KOPT-K1 (cell line): ENCODE results near the gene CCT6B.
A peak's percentile ranks its signal among the peaks of the same experiment; 100 is the strongest.
"Not testable (repeated sequence)": the region's sequence is repeated elsewhere in the genome, so short reads cannot be mapped to it uniquely, and the experiment has no call there.

Experiments used
- H3K27ac ChIP-seq: fragments of 200-600 bp; sonication (generic); 2 replicates; pipeline ENCODE4 v1.5.1; 2016; ENCODE audit warnings: antibody characterized with exemption, mild to moderate bottlenecking, low read depth, low read length; ENCODE audit not compliant: poor library complexity, severe bottlenecking
- H3K36me3 ChIP-seq: fragments of 200-600 bp; sonication (generic); 2 replicates; pipeline ENCODE4 v1.5.1; 2017; ENCODE audit warnings: antibody characterized with exemption, mild to moderate bottlenecking, low read length, moderate library complexity; ENCODE audit not compliant: insufficient read depth
- H3K9me3 ChIP-seq: fragments of 200-600 bp; sonication (generic); 2 replicates; pipeline ENCODE4 v1.5.1; 2017; ENCODE audit warnings: antibody characterized with exemption, low read length, mild to moderate bottlenecking; ENCODE audit not compliant: insufficient read depth, poor library complexity, severe bottlenecking

Gene CCT6B, protein sequence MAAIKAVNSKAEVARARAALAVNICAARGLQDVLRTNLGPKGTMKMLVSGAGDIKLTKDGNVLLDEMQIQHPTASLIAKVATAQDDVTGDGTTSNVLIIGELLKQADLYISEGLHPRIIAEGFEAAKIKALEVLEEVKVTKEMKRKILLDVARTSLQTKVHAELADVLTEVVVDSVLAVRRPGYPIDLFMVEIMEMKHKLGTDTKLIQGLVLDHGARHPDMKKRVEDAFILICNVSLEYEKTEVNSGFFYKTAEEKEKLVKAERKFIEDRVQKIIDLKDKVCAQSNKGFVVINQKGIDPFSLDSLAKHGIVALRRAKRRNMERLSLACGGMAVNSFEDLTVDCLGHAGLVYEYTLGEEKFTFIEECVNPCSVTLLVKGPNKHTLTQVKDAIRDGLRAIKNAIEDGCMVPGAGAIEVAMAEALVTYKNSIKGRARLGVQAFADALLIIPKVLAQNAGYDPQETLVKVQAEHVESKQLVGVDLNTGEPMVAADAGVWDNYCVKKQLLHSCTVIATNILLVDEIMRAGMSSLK

DNA sequence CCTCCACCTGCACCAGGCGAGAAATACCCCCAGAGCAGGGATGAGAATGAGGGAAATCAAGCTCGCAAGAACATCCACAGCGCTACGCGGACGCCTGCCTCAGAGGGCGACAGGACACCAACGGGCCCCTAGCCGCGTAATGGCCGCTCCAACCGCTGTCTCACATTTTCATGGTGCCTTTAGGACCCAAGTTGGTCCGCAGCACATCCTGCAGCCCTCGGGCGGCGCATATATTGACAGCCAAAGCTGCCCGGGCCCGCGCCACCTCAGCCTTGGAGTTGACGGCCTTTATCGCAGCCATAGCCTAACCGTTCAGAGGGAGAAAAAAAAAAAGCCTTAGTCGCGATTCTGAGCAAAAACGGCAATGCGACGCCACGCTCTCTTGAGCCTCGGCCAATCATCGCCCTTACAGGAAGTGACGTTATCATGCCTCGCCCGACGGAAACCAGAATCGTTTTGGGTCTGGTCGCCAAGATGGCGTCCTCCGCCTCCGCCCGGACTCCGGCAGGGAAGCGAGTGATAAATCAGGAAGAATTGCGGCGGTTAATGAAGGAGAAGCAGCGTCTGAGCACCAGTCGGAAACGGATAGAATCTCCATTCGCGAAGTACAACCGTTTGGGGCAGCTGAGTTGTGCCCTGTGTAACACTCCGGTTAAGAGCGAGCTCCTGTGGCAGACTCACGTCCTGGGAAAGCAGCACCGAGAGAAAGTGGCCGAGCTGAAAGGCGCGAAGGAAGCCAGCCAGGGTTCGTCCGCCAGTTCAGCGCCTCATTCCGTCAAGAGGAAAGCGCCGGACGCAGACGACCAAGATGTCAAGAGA is at the start of gene CCT6B, which contains the start of gene ZNF830:
Gene CCT6B, minus strand, starts transcription at position 368 of the 819 bp plus-strand sequence. Its CDS starts 67 bp downstream, at position 301.
Gene ZNF830, plus strand, starts transcription at position 448 of the 819 bp plus-strand sequence. Its CDS starts 27 bp downstream, at position 475.
- peak within 1 kb of the TSS; percentile 93 for H3K27ac ChIP-seq
- H3K36me3 ChIP-seq: peaks cover 33% of the 10 kb centered on the region
- H3K9me3 ChIP-seq: no peaks in the 10 kb centered on the region

DNA sequence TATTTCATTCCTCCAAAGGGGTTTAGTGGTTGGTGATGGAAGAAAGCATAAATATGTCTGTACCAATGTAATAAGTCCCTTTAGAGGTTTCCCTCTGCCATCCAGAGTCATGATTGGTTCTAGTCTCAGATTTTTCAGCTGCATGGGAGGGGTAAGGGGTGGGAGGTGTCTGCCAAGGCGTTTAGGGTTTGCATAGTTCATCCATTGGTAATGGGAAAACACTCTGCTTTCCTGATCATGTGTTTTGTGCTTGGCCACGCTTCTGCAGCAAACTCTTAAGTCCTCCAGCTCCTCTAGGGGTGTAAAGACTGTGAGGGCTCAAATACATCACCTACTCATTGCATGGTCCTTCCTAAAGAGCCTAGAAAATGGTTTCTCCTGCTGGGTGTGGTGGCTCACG is 48.8 kb upstream of the CCT6B start:
- Histone ChIP-seq H3K36me3 (peaks cover 26% of the 10 kb centered on the region), H3K27ac (no peak overlapping the region), H3K9me3 (no peaks in the 10 kb centered on the region)

DNA sequence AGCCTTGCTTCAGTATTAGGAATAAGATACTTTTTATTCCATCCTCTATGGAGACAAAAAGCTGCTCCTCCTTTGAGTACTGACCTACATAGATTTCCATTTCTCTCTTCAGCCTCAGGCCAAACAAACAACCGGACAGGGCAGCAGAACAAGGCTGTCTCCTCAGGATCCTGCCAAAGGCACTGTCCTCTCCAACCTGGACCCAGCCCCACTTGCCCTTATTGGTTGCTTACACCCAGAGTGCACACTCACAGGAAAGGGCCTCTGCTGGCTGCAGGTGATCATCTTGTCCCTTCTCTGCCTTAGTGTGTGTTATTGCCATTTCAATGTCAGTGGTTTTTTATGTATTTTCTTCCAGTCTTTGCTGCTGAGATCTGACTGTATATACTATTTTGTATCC is 45.7 kb upstream of the CCT6B start:
- Histone ChIP-seq H3K9me3 (no peaks in the 10 kb centered on the region), H3K36me3 (peaks cover 57% of the 10 kb centered on the region), H3K27ac (no peak overlapping the region)

DNA sequence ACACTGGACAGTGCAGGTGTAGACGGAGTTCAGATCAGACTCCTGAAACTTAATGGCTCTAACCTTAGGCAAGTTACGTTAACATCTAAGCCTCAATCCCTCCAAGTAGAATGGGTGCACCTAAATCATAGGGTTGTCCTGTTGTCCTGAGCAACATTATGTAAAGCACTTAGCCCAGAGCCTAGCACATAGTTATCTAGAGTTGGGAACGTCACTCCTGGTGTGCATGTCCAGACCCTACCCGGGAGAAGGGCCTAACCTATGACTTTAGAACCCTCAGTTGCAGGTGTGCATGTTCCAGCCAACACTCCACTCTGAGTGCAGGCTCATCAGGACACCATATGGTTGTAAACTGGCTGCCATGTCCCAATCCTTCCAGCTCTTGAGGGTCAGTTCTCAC is 45.1 kb upstream of the CCT6B start:
- Histone ChIP-seq H3K27ac (no peak overlapping the region), H3K9me3 (no peaks in the 10 kb centered on the region), H3K36me3 (peaks cover 63% of the 10 kb centered on the region)

DNA sequence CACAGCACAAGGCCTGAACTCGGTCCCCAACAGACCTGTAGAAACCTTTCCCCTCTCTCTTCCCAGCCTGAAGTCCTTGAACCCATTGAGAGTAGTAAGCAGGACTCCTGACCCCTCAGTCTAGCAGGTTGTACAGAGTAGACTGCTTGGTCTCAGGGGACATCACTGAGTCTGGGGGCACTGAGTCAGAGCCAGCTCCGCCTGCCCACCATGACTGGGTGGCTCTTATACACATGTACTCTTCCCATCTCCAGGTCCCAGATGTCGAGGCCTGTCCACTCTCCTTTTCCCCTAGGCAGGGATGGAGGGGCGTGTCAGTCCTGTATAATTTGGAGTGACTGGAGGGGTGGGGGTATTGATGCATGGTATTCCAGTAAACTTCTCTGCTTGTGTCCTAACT is 42.5 kb upstream of the CCT6B start:
- peaks cover 89% of the 10 kb centered on the region for H3K36me3 ChIP-seq

DNA sequence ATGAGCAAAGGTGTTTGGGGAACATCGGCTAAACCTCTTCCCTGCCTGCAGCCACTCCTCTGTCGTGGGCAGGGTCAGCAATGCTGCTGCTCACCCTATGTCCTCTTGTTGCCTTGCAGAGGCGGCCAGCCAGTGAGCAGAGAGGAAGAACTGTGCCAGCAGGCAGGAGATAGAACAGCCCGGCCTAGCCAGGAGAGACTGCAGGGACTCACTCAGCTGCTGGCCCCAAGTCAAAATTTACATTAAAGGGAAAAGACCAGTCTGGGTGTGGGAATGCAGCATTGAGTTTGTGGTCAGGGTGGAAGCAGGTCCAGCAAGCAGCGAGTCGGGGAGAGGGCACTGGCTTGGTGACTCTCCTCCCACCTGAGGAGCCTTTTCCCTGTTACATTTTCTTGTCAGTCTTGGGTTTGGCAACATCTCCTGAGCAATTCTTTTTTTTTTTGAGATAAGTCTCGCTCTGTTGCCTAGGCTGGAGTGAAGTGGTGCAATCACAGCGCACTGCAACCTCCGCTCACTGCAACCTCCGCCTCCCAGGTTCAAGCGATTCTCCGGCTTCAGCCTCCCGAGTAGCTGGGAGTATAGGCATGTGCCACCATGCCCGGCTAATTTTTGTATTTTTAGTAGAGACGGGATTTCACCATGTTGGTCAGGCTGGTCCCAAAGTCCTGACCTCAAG is 41.8 kb upstream of the CCT6B start:
- no peak overlapping the region for H3K27ac ChIP-seq
- H3K36me3 ChIP-seq: peaks cover 93% of the 10 kb centered on the region
- H3K9me3 ChIP-seq: no peaks in the 10 kb centered on the region

More for the DNA sequence above, 42.5 kb upstream of the CCT6B start:
- Histone ChIP-seq H3K27ac (no peak overlapping the region), H3K9me3 (no peaks in the 10 kb centered on the region)

DNA sequence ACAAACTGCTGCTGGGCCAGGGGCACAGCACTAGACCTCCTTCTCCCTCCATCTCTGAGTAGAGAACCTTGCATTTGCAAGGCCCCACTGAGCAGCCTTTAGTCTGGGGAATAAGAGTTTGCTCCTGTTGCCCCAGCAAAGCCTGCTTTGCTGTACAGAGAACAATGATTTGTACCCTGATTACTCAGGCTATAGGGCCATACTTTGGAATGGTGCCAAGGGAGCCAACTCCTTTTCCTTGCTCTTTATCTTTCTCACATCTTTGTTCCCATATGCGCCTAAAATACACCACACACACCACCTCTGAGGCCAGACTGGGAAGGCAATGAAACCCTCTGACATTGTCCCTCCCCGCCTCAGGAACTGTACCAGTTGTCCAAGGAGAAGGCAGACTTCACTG is 40.3 kb upstream of the CCT6B start:
- peaks cover 96% of the 10 kb centered on the region for H3K36me3 ChIP-seq
- no peaks in the 10 kb centered on the region for H3K9me3 ChIP-seq
- H3K27ac ChIP-seq: no peak overlapping the region

DNA sequence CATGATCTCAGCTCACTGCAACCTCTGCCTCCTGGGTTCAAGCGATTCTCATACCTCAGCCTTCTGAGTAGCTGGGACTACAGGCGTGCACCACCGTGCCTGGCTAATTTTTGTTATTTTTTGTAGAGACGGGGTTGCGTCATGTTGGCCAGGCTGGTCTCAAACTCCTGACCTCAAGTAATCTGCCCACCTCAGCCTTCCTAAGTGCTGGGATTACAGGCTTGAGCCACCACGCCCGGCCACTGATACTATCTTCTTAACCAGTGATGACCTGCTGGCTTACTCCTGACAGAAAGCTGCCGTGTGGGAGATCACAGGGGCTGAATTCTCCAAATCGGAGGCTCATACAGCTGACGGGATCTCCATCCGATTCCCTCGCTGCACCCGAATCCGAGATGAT is 39.7 kb upstream of the CCT6B start:
- H3K9me3 ChIP-seq: not testable (repeated sequence)
- peaks cover 99% of the 10 kb centered on the region for H3K36me3 ChIP-seq

DNA sequence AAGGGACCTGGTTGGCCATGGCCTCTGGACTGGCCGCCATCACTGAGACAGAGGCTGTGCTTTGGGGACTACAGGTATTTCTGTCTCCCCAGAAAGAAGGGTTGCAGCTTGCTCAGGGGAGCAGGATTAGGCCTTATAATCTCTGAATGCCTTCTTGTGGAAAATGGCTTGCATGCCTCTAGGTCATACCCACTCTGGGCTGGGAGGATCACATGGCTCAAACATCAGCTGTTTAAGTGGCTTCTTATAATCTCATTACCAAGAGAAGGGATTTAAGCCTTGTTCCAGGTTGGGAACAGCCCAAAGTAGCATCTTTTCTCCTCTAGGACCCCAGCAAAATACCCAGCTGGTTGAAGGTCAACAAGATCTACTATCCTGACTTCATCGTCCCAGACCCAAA is 38.2 kb upstream of the CCT6B start:
- Histone ChIP-seq H3K27ac (no peak overlapping the region), H3K36me3 (peaks cover 99% of the 10 kb centered on the region)

More for the DNA sequence above, 39.7 kb upstream of the CCT6B start:
- not testable (repeated sequence) for H3K27ac ChIP-seq

DNA sequence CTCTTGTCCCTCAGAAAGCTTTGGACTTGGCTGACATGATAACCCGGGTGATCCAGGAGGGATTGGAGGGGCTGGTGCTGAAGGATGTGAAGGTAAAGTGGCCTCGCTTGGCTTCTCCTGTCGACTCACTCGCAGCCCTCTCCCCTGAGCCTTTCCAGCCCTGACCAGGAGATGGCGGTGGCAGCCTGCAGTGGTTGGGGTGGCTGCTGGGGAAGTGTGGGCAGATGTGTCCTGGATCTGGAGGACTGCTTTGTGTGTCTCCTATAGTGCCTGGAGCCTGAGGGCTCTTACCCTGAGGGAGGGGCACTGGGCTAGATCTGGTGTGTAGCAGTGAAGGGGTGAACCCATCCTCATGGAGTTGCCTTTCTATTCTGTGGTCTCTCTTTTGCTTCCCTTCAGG is 36.9 kb upstream of the CCT6B start:
- Histone ChIP-seq H3K9me3 (no peaks in the 10 kb centered on the region), H3K27ac (no peak overlapping the region), H3K36me3 (peaks cover 100% of the 10 kb centered on the region)

More for the DNA sequence above, 38.2 kb upstream of the CCT6B start:
- H3K9me3 ChIP-seq: no peaks in the 10 kb centered on the region

DNA sequence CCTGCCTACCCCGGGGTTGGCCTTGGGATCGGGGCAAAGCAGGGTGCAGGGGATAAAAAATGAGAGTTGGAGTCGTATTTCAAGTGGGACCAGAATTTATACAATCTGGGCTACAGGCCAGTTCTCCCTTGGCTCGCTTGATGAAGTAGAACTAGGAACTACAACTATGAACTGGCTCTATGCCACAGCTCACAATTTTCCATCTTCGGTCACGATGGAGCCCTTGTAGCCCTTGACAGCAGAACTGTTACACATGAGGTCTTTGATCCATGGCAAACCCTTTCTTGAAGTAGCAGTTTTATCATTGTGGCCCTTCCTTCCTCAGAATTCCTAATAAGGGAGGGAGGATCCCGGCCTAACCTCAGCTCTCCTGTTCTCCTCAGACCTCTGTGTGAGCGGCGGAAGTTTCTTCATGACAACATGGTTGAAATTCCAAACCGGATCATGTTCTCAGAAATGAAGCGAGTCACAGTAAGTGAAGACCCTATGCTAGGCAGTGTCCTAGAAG is 36.1 kb upstream of the CCT6B start:
- no peaks in the 10 kb centered on the region for H3K9me3 ChIP-seq
- peaks cover 100% of the 10 kb centered on the region for H3K36me3 ChIP-seq
- H3K27ac ChIP-seq: no peak overlapping the region

DNA sequence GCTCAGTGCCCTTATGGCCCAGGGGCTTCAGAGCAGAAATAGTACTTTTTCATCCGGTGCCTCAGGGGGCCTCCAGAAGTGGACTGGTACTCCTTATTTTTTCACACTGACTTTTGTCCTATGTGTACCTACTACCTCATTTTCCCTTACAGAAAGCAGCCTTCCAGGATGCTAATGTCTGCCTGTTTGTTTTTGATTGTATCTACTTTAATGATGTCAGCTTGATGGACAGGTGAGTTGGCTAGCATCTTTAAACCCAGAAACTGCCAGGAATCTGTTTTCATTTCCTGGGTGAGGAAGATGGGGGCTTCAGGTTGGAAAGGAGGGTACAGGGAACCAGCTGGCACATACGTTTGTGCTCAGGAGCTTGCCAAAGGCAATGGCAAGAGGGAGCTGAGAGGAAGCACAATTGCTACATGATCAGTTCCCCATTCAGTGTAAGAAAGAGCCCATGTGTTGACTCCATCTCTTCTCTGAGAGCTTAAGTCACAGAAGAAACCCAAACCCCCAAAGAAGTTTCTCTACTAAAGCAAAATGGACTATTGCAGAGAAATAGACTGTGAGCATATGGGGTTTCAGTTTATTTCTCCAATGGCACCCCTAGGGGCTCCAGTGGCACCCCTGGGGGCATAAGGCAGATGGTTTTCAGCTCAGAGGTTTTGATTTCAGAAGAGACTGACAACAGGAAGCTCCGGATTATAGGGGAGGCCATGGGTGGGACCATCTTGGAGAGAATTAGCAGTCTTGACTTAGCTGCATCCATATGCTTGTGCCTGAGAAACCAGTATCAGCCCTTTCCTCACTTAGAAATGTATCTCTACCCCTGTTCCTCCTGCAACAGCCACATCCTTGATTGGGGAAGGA is 35.4 kb upstream of the CCT6B start:
- Histone ChIP-seq H3K36me3 (peaks cover 100% of the 10 kb centered on the region), H3K27ac (no peak overlapping the region), H3K9me3 (no peaks in the 10 kb centered on the region)

DNA sequence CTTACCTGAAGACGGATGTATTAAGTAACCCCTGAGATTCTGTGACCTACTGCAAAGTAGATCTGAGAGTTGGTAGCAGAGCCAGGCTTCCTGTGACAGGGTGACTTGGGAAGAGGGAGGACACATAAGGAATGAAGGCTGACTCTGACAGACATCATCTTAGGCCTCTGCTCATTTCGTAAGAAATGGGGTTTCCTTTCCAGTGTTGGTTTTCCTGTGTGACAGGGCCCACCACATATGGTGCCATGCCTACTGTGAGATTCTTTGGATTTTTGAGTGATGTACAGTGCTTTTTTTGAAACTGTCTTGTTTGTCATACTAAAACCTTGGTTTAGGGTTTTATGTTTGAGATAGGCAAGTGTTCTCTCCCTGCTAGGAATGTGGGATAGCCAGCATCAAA is 31.8 kb upstream of the CCT6B start:
- H3K27ac ChIP-seq: no peak overlapping the region
- peaks cover 100% of the 10 kb centered on the region for H3K36me3 ChIP-seq
- H3K9me3 ChIP-seq: no peaks in the 10 kb centered on the region

DNA sequence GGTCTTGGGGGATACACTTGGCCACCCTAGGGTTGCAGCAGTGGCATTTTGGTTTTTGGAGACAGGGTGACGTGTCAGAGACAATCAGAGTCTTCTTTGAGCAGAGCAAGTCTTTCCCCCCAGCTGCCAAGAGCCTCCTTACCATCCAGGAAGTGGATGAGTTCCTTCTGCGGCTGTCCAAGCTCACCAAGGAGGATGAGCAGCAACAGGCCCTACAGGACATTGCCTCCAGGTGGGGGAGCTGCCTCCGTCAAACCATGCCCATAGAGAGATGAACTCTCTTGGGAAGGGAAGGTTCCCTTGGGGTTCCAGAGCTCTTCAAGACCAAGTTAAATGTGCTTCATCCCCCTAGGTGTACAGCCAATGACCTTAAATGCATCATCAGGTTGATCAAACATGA is 30.3 kb upstream of the CCT6B start:
- Histone ChIP-seq H3K27ac (no peak overlapping the region), H3K36me3 (peaks cover 98% of the 10 kb centered on the region)

More for the DNA sequence above, 30.3 kb upstream of the CCT6B start:
- no peaks in the 10 kb centered on the region for H3K9me3 ChIP-seq
